ENCODE results near the gene HBS1L. TPM values are rescaled to one million over a fixed set of nuclear protein-coding genes. Genes with fewer than 3 reads are reported as not detected.

HBS1L gene
- polyA plus RNA-seq, 3 donors, result 16.0 to 48.9 (median 36.3) TPM

- peak; percentile 47 to 85 (median 70) for DNase-seq
- H3K9ac ChIP-seq (ENCODE audit: insufficient read depth, low read length, poor library complexity, severe bottlenecking), result peak overlapping the region; percentile 29
- WGBS (ENCODE audit: insufficient coverage), result 0% methylated on average over 1 of the region's 3 CpGs
- H3K4me2 ChIP-seq (replicated peaks; ENCODE audit: extremely low read depth, low read length, poor library complexity, severe bottlenecking), result peak overlapping the region; percentile 54
- Mint-ChIP-seq H3K27ac (peak overlapping the region; percentile 96 to 99 (median 97)), H3K27me3 (ENCODE audit: low read depth in 3 of 3) (no peaks in the 10 kb centered on the region), H3K36me3 (peaks cover 2 to 3% of the 10 kb centered on the region in 2 donors), H3K4me3 (peak overlapping the region; percentile 1 to 36), H3K4me1 (peaks cover 27% of the 10 kb centered on the region), H3K9me3 (peaks cover 0 to 8% (median 0%) of the 10 kb centered on the region in 7 donors)
- no peaks in the 10 kb centered on the region for H3K9me3 ChIP-seq (replicated peaks in 1 of 2; ENCODE audit: control insufficient read depth in 1 of 2, insufficient read depth in 1 of 2, low read length in 2 of 2)
- H4K20me1 ChIP-seq (ENCODE audit: insufficient read depth, low read length), result no peaks in the 10 kb centered on the region
- H3K36me3 ChIP-seq (replicated peaks in 1 of 2; ENCODE audit: control insufficient read depth in 1 of 2, insufficient read depth in 2 of 2, low read length in 2 of 2), result no peaks in the 10 kb centered on the region
- no peaks in the 10 kb centered on the region for H3K27me3 ChIP-seq (ENCODE audit: control insufficient read depth in 2 of 2, insufficient read depth in 2 of 2, low read length in 2 of 2)
- intact Hi-C loops (cut with micrococcal nuclease), result no loop called here
- H3K79me2 ChIP-seq (ENCODE audit: insufficient read depth, low read length), result no peaks in the 10 kb centered on the region
- H2AFZ ChIP-seq (ENCODE audit: insufficient read depth, low read depth, low read length, poor library complexity, severe bottlenecking), result peak overlapping the region; percentile 53
- H3K4me1 ChIP-seq (ENCODE audit: control insufficient read depth in 1 of 2, insufficient read depth in 2 of 2, low read length in 2 of 2), result peaks cover 23 to 33% of the 10 kb centered on the region in 2 donors
- TF ChIP-seq CTCF (IDR thresholded peaks at IDR 0.05), result no peak
- peak overlapping the region in 1 of 3 experiments; percentile 48 for H3K4me3 ChIP-seq (replicated peaks in 1 of 3; ENCODE audit: low read depth in 2 of 3, low read length in 3 of 3)
- peak overlapping the region; percentile 65 to 91 for H3K27ac ChIP-seq (ENCODE audit: low read depth in 1 of 2, low read length in 2 of 2)
Measured at GRCh38 chr6:135066806-135067205, 12.2 kb upstream of the HBS1L start.

- WGBS (ENCODE audit: insufficient coverage), result no CpG with 5 or more reads among the region's 2 CpGs
- peak overlapping the region; percentile 54 for H3K4me2 ChIP-seq (replicated peaks; ENCODE audit: extremely low read depth, low read length, poor library complexity, severe bottlenecking)
Measured at GRCh38 chr6:135066397-135066796, 11.8 kb upstream of the HBS1L start.

More at GRCh38 chr6:135066397-135066796, 11.8 kb upstream of the HBS1L start:
- Histone ChIP-seq H3K4me1 (ENCODE audit: control insufficient read depth in 1 of 2, insufficient read depth in 2 of 2, low read length in 2 of 2) (peaks cover 23 to 33% of the 10 kb centered on the region in 2 donors), H3K9ac (ENCODE audit: insufficient read depth, low read length, poor library complexity, severe bottlenecking) (peak overlapping the region; percentile 29), H3K27ac (ENCODE audit: low read depth in 1 of 2, low read length in 2 of 2) (peak overlapping the region; percentile 65 to 91), H3K27me3 (ENCODE audit: control insufficient read depth in 2 of 2, insufficient read depth in 2 of 2, low read length in 2 of 2) (no peaks in the 10 kb centered on the region), H4K20me1 (ENCODE audit: insufficient read depth, low read length) (no peaks in the 10 kb centered on the region), H3K4me3 (replicated peaks in 1 of 3; ENCODE audit: low read depth in 2 of 3, low read length in 3 of 3) (peak overlapping the region in 1 of 3 experiments; percentile 48), H3K79me2 (ENCODE audit: insufficient read depth, low read length) (no peaks in the 10 kb centered on the region), H3K9me3 (replicated peaks in 1 of 2; ENCODE audit: control insufficient read depth in 1 of 2, insufficient read depth in 1 of 2, low read length in 2 of 2) (no peaks in the 10 kb centered on the region), H3K36me3 (replicated peaks in 1 of 2; ENCODE audit: control insufficient read depth in 1 of 2, insufficient read depth in 2 of 2, low read length in 2 of 2) (no peaks in the 10 kb centered on the region), H2AFZ (ENCODE audit: insufficient read depth, low read depth, low read length, poor library complexity, severe bottlenecking) (peak overlapping the region; percentile 53)
- intact Hi-C loops (cut with micrococcal nuclease), result no loop called here
- Mint-ChIP-seq H3K4me3 (peak overlapping the region in 1 of 2 donors; percentile 36), H3K4me1 (peaks cover 27% of the 10 kb centered on the region), H3K27me3 (ENCODE audit: low read depth in 3 of 3) (no peaks in the 10 kb centered on the region), H3K36me3 (peaks cover 2 to 3% of the 10 kb centered on the region in 2 donors), H3K9me3 (peaks cover 0 to 8% (median 0%) of the 10 kb centered on the region in 7 donors), H3K27ac (peak overlapping the region; percentile 96 to 99 (median 97))
- peak; percentile 53 to 80 (median 79) for DNase-seq
- TF ChIP-seq CTCF (IDR thresholded peaks at IDR 0.05), result no peak
